Measurements from ENCODE around the gene EHBP1L1.
A peak's percentile ranks its signal among the peaks of the same experiment; 100 is the strongest.

The EHBP1L1 gene

DNA sequence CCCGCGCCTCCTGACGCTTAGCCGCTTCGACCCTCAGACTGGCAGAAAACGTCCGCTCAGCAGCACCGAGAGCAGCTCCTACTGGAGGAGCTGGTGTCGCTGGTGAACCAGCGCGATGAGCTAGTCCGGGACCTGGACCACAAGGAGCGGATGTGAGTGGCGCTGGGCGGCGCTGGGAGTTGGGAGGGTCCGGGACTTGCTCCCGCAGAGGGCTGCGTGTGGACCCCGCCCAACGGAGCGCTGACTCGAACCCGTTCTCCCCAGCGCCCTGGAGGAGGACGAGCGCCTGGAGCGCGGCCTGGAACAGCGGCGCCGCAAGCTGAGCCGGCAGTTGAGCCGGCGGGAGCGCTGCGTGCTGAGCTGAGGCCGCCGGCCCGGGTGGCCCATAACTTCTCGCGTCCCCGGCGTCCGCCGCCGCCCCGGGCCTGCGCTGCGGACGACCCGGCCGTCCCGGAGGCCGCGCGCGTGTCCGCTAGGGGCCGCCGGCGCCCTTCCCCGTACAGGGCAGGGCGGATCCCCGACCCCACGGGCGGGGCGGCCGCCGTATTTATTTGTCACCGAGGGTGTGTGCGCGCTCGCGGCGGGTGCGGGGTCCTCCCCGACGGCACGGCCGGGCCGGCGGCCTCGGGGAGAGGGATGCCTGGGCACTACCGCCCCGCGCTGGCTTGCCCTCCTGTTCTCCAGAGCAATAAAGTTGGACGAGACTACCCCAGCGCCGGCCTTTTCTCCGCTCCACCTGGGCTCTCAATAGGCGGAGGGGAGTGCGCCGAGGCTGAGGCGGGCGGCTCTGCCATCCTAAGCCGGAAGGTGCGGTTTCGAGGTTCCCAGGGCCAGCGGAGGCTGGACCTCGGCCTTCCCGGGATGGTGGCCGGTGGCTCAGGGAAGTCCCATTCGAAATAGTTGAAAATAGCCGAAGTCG lies 16.3 kb downstream of the EHBP1L1 start:
- H3K27ac Mint-ChIP-seq = no peak overlapping the region
- DNase-seq = no peak

DNA sequence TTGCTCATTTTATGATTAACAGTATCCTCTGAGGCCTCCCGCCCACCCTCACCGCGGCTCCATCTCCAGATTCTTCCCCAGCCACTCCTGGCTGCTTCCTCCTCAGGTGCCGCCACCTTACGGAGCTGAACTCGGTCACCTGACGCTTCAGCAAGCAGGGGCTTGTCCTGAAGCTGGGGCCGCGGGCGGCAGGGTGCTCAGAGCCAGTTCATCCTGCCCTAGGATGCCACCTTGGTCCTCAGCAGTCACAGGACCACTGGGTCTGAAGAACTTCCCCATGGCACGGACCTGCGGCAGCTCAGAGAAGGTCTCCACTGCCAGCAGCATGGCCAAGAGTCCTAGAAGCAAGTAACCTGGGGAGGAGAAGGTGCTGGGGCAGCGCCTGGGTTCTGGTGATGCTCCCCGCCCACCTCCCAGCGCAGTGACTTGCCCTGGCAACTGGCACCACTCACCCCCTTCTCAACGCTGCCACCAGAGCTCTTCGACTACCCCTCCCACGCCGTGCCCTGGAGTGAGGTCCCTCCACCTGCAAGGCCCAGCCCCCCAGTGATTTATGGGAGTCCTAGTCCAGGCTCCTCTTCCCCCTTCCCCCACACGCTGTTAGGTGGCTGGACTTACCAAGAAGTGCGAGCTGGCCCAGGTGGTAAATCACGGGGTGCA lies 17.1 kb downstream of the EHBP1L1 start:
- Mint-ChIP-seq H3K9me3 (no peaks in the 10 kb centered on the region), H3K4me1 (peaks cover 65% of the 10 kb centered on the region), H3K4me3 (no peak overlapping the region), H3K27ac (no peak overlapping the region), H3K27me3 (no peaks in the 10 kb centered on the region)
- DNase-seq = no peak
- ATAC-seq = no peak

More for the DNA sequence above, 16.3 kb downstream of the EHBP1L1 start:
- Mint-ChIP-seq H3K9me3 (no peaks in the 10 kb centered on the region), H3K27me3 (no peaks in the 10 kb centered on the region), H3K4me1 (peaks cover 73% of the 10 kb centered on the region), H3K4me3 (no peak overlapping the region)
- ATAC-seq = no peak

DNA sequence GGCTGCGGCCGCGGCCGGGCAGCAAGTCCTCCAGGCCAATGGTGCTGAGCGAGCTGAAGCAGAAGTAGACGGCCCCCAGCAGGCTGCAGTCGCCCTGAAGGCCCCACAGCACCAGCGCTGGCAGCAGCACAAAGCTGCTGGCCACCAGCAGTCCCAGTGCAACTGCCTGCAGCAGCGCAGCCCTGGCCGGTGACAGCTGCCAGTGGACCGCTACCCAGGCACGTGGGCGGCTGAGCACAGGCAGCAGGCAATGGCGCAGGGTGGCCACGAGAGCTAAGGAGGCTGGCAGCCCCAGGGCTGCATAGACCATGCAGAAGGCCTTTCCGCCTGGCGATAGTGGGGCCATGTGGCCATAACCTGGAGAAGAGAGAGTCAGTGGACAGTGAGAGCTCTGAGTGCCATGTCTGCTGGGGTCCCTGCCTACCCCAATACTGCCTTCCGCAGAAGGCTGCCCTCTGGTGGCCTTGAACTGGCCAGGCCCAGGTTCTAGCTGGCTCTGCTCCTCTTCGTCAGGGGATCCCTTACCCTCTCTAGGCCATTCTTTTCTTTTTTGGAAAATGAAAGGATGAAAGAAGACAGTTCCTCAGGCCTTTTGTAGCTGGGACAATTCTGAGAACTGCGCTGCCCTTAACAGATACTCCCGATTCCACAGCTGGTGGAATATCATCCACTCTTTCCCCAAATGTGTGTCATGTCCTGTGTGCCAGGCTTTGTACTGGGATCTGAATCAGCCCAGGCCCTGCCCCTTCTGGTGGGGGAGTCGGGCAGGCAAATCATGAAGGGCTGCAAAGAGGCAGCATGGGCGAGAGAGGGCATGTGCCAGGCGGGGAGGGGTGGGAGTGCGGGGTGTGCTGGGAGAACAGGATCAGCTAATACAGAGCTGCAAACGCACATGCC lies 17.9 kb downstream of the EHBP1L1 start:
- no peak for DNase-seq

DNA sequence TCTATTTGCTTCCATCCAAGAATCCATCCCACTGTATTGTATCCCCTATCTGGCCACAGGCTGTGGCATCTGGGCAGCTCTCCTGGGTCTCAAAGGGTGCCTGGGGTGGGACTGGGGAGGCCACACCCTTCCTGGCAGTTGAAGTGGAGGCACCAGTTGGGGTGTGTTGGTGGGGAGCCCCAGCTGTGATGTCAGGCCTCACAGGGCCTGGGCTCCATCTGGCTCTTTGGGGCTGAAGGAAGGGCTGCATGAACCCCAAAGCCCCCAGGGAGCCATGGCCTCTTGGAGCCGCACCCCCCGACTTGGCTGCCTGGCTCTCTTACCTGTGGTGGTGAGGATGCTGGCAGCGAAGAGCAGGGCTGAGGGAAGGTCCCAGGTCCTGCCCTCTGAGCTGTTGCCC lies 19.3 kb downstream of the EHBP1L1 start:
- Mint-ChIP-seq H3K27me3 (no peaks in the 10 kb centered on the region), H3K9me3 (no peaks in the 10 kb centered on the region)

More for the DNA sequence above, 17.9 kb downstream of the EHBP1L1 start:
- Mint-ChIP-seq H3K9me3 (no peaks in the 10 kb centered on the region), H3K4me1 (peaks cover 57% of the 10 kb centered on the region), H3K27ac (no peak overlapping the region), H3K4me3 (no peak overlapping the region), H3K27me3 (no peaks in the 10 kb centered on the region)
- peak; percentile 41 for ATAC-seq

DNA sequence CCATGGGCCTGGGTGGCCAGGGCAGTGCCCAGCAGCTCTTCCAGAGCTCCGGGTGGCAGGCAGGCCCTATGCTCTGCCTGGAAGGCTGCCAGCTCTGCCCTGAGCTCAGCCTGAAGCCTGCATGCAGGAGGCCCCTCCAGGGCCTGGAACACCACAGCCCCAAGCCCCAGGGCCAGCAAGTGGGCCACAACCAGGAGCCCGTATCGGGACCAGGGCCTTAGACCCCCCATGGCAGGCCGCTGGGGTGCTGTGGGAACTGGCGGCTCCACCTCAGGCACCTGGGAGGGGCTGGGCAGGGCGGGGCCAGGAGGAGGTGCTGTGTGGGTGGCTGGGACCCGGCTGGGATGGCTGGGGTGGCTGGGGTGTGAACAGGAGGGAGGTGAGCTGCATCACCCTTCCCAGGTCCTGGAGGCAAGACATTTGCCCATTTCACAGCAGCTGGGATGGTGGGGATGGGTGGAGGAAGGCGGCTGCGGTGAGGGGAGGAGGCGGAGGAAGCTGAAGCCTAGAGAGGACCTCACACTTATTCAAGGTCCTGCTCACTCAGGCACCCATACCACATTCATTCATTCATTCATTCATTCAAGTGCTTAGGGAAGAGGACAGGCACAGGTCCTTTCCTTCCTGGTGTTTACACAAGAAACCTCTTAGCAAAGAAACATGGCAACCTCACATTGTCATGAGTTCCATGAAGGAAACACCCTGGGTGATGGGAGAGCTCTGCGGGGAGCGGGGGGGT lies 19.9 kb downstream of the EHBP1L1 start, which contains the start of gene KCNK7:
Gene KCNK7 (minus strand): TSS at position 258 of the 739 bp plus-strand sequence. CDS start 28 bp downstream, at position 230.
- Mint-ChIP-seq H3K9me3 (no peaks in the 10 kb centered on the region), H3K27ac (peak within 1 kb of the TSS; percentile 77 to 89), H3K4me1 (peaks cover 38% of the 10 kb centered on the region), H3K4me3 (no peak within 1 kb of the TSS), H3K27me3 (no peaks in the 10 kb centered on the region)
- ATAC-seq (peak; percentile 26), DNase-seq (no peak)

More for the DNA sequence above, 19.3 kb downstream of the EHBP1L1 start:
- H3K4me3 Mint-ChIP-seq = no peak overlapping the region
- peak overlapping the region in 1 of 2 donors; percentile 89 for H3K27ac Mint-ChIP-seq
- ATAC-seq = peak; percentile 6
- DNase-seq = no peak
- H3K4me1 Mint-ChIP-seq = peaks cover 43% of the 10 kb centered on the region

DNA sequence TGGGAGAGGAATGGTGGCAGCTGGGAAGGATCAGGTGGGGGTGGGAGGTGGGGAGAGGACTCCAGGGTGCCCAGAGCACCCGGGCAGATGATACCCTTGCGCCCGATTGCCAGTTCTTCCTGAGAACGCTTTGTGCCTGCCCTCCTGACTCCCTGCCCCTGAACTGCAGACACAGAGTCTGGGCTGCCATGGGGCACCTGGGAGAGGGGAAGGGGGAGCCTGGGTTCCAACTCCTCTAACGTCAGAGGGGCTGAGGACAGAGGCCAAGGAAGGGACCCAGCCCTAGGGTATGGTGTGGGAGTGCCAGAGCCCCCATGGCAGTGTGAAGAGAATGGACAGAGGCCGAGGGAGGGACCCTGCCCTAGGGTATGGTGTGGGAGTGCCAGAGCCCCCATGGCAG lies 20.7 kb downstream of the EHBP1L1 start:
- Mint-ChIP-seq H3K9me3 (no peaks in the 10 kb centered on the region), H3K27me3 (no peaks in the 10 kb centered on the region), H3K4me3 (no peak overlapping the region), H3K4me1 (peaks cover 36% of the 10 kb centered on the region), H3K27ac (peak overlapping the region in 1 of 2 donors; percentile 61)
- no peak for ATAC-seq
- no peak for DNase-seq

DNA sequence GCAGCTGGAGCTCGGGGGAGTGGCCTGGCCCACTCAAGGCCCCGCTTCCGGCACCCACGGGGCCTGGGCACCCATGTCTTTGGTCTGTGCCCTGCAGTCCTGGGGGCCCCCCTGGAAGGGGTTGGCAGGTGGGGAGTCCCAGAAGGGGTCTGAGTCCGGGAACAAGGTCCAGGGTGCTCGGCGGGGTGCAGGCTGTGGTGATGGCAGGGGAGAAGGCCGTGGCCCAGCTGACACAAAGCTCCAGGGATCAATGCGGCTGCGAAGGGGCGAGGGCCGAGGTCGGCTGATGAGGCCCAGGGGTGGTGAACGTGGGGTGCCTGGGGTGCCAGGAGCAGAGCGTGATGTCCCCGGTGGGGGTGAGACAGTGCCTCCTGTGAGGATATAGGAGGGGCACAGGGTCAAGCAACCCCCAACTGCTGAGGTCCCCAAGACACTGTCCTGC lies 22.4 kb downstream of the EHBP1L1 start:
- Mint-ChIP-seq H3K9me3 (no peaks in the 10 kb centered on the region), H3K4me3 (no peak overlapping the region), H3K27me3 (no peaks in the 10 kb centered on the region), H3K27ac (no peak overlapping the region), H3K4me1 (peaks cover 31% of the 10 kb centered on the region)
- DNase-seq = no peak
- no peak for ATAC-seq

DNA sequence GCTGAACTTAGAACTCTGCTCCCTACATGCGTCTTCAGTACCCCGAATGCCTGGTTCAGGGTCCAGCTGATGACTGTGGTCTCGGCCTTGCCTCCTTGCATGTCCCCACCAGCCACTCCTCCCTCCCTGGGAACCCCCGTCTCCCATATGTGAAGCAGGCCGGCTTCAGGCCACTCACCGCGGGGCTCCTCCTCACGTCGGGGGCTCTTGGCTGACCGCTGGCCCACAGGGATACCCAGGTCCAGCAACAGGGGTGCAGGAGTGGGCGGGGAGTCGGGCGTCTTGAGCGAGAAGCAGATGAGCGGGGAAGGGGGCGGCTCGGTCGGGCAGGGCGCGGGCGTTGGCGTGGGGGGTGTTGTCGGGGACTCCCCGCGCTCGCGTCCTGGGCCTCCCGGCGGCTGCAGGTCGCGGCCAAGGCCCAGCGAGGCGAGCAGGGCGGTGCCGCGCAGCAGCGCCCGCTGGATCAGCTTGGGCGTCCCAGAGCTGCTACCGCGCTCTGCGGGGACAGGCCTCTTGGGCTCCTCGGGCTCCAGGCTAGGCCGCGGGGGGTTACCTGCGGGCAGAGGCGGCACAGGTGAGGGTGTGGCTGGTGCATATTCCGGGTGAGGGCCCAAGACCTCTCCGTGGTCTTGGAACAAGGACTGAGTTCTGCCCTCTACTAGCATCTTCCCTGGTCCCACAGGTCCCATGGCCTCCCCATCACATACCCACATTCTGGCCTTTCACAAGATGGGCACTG lies 23.5 kb downstream of the EHBP1L1 start:
- no peak overlapping the region for H3K27ac Mint-ChIP-seq
- ATAC-seq = no peak

DNA sequence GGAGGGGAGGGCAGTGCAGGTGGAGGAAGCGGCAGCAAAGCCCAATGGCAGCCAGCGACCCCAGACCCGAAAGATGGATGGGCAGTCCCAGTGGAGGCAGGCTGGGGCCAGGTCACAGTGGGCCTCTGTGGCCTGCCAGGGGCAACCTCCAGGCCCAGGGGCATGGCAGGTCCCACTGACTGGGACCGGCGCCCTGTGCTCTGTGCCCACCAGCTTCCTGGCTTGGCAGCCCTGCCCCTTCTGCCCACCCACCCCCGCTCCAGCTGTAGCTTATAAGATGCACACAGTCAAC lies 24.0 kb downstream of the EHBP1L1 start:
- peaks cover 17% of the 10 kb centered on the region for H3K4me1 Mint-ChIP-seq
- no peaks in the 10 kb centered on the region for H3K9me3 Mint-ChIP-seq
- no peak overlapping the region for H3K27ac Mint-ChIP-seq
- H3K4me3 Mint-ChIP-seq = no peak overlapping the region
- no peak for DNase-seq
- ATAC-seq = no peak
- no peaks in the 10 kb centered on the region for H3K27me3 Mint-ChIP-seq

More for the DNA sequence above, 23.5 kb downstream of the EHBP1L1 start:
- H3K9me3 Mint-ChIP-seq = no peaks in the 10 kb centered on the region
- H3K27me3 Mint-ChIP-seq = no peaks in the 10 kb centered on the region
- DNase-seq = no peak
- no peak overlapping the region for H3K4me3 Mint-ChIP-seq
- peaks cover 20% of the 10 kb centered on the region for H3K4me1 Mint-ChIP-seq

DNA sequence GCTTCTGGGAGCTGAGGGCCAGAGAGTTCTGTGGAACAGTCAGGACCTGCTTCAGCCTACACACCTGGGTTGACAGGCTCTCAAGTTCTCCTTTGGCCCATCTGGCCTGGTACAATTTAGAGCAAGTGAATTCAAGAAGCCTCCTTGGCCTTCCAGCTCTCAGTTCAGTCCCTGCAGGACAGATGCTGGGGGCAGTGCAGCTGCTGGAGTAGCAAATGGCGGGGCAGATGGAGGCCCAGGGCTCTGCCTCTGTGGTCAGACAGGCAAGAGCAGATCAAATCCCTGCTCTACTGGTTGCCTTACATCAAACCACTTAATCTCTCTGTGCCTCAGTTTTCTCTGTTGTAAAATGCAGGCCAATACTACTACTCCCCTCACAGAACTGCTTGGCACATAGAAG lies 28.4 kb downstream of the EHBP1L1 start:
- Mint-ChIP-seq H3K4me1 (peaks cover 11% of the 10 kb centered on the region), H3K9me3 (no peaks in the 10 kb centered on the region), H3K27me3 (no peaks in the 10 kb centered on the region), H3K4me3 (no peak overlapping the region), H3K27ac (peak overlapping the region; percentile 19 to 86)
- ATAC-seq (no peak), DNase-seq (no peak)

DNA sequence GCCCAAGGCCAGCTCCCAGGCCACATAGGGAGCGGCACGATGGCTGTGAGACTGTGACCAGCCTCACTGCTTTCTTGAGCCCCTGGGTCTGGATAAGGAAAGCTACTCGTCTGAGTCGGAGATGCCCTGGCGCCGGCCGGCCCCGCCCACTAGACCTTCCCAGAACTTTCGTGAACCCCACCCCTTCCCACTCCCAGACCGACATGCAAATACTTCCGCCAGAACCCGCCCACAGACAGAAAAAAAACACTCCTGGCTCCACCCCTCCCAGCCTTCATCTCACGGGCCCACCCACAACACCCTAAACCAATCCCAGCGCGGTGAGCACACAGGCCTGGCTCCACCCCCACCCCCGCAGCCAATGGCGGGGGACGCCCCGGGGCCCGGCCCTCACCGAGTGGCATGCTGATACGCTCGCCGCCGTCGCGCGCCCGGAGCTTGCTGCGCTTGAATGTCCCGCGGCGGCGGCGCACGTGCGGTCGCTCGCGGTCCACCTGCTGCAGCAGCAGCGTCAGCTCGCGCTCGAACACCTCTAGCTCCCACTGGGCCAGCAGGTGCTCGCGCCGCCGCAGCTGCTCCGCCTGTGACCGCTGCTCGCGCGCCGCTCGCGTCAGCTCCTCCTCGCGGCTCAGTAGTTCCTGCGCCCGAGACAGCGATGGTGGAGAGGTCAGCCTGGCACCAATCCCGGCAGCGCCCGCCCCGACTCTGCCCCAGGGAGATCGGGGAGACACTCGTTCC lies 31.2 kb downstream of the EHBP1L1 start:
- no peaks in the 10 kb centered on the region for H3K27me3 Mint-ChIP-seq
- H3K27ac Mint-ChIP-seq = no peak overlapping the region
- no peak overlapping the region for H3K4me3 Mint-ChIP-seq
- peak; percentile 66 for ATAC-seq
- peaks cover 38% of the 10 kb centered on the region for H3K4me1 Mint-ChIP-seq
- H3K9me3 Mint-ChIP-seq = no peaks in the 10 kb centered on the region
- DNase-seq = no peak

DNA sequence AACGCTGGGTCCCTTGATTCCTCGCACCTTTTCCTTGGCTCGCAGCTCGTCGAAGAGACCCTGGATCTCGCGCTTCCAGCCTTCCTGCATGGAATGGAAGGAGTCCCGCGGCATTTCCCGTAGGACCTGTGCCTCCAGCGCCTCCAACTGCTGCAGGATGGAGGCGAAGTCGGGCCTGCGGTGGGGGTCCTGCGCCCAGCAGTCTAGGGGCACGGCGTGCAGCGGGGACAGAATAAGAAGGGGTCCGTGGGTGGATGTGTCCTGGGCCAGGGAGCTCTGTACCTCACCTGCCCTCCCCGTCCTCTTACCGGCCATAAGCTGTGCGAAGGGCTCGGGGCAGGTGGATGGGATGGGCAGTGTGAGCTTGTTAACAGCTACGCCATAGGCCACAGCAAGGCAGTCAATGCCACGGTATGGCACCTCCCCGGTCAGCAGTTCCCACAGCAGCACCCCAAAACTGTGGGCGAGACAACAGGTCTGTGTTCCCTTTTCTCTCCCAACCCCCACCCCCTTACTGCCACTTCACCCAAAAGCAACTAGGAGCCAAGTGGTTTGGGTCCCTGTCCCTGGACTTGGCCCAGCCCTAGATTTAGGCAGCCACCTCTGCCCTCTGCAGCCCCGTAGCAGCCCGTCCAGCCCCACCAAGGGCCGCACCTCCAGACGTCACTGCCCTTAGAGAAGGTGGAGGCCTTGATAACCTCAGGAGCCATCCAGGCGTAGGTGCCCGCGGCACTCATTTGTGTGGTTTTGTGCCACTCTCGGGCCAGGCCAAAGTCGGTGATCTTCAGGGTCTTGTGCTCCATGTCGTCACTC lies 32.0 kb downstream of the EHBP1L1 start:
- no peak for ATAC-seq
- Mint-ChIP-seq H3K27ac (peak overlapping the region in 1 of 2 donors; percentile 54), H3K9me3 (no peaks in the 10 kb centered on the region), H3K4me3 (no peak overlapping the region), H3K4me1 (peaks cover 46% of the 10 kb centered on the region), H3K27me3 (no peaks in the 10 kb centered on the region)
- DNase-seq = no peak

DNA sequence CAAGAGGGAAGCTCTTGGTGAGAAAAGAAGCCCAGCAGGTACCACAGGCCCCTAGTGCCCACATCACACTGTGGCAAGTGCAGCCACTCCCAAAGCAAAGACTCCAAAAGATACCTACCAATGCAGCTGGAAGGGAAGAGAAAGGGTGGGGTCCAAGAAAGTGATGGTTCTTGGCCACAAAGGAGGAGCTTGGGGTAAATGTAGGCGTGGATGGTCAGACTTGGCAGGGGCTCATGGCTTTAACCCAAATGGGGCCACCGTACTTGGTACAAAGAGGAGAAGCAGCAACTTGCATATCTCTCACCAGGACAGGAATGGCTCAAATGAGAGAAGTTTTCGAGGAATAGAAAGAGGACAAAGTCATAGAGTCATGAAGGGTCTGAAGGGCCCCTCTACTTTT lies 33.4 kb downstream of the EHBP1L1 start:
- Mint-ChIP-seq H3K4me3 (peak overlapping the region in 1 of 2 donors; percentile 16), H3K27ac (peak overlapping the region in 1 of 2 donors; percentile 89), H3K4me1 (peaks cover 53% of the 10 kb centered on the region), H3K27me3 (no peaks in the 10 kb centered on the region), H3K9me3 (no peaks in the 10 kb centered on the region)
- DNase-seq (no peak), ATAC-seq (no peak)

Data from stimulated activated naive CD8-positive, alpha-beta T cell treated with anti-CD3 and anti-CD28 coated beads, Interleukin-15, amount 100 ng/mL, for 72 hours (primary cell).